ENCODE measurements around the gene GUCY1A2. TPM values are rescaled to one million over a fixed set of nuclear protein-coding genes. Genes with fewer than 3 reads are reported as not detected.

Gene GUCY1A2
- total RNA-seq, 1 donor from 2014 or later, result 17.8 TPM

DNA sequence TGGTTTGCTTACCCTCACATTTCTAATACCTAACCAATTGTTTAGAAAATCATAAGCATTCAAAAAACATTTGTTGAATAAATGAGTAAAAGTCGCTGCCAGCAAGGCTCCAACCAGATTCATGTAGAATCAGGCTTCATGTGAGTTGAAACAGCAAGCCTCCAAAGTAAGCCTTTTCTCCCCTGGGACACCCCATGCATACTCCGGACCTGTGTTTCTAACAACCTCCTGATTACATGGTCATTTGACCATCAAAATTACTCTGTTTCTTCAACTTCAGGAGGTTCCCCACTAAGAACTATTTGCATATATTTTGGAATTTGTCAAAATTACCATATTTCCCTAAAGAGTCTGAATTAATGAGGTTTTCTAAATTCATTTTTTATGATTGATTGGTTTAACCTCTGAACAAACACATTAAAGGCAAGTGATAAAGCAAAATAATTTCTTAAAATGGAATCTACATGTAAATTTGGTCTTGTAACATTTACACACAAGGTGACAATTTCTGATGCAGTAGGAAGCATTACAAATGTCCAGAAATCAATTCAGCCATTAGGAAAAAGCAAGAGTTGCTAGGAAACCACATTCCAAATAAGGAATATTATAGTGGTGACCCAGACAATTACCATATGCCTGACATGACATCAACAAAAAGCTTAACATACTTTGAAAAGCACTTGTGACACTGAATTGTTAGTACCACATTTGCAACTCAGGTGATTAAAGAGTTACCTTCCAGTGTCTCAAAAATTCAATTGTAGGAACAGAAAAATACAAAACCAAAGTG lies 252.6 kb downstream of the GUCY1A2 start:
- Mint-ChIP-seq H3K9me3 (ENCODE audit: unreplicated experiment) (no peaks in the 10 kb centered on the region), H3K27me3 (ENCODE audit: low read depth, unreplicated experiment) (no peaks in the 10 kb centered on the region), H3K27ac (ENCODE audit: unreplicated experiment) (no peak overlapping the region), H3K36me3 (ENCODE audit: low read depth, unreplicated experiment) (no peaks in the 10 kb centered on the region), H3K4me3 (ENCODE audit: unreplicated experiment) (no peak overlapping the region), H3K4me1 (ENCODE audit: low read depth, unreplicated experiment) (no peaks in the 10 kb centered on the region)
- no peaks in the 10 kb centered on the region for H3K4me1 ChIP-seq (ENCODE audit: insufficient read depth, low read length)
- no peak overlapping the region for H3K4me2 ChIP-seq (ENCODE audit: low read length)
- DNase-seq (ENCODE audit: low read depth) (peak; percentile 2), FAIRE-seq (no peak)
- H3K4me3 ChIP-seq (ENCODE audit: insufficient read depth, low read depth, low read length), result no peak overlapping the region
- H3K79me2 ChIP-seq (ENCODE audit: insufficient read depth, low read length), result no peaks in the 10 kb centered on the region
- no peaks in the 10 kb centered on the region for H3K9me3 ChIP-seq (ENCODE audit: insufficient read depth, low read depth, low read length)
- no peaks in the 10 kb centered on the region for H3K36me3 ChIP-seq (ENCODE audit: insufficient read depth, low read length)
- no peak overlapping the region for H2AFZ ChIP-seq (ENCODE audit: low read depth, low read length)
- TF ChIP-seq, protein P1, sequence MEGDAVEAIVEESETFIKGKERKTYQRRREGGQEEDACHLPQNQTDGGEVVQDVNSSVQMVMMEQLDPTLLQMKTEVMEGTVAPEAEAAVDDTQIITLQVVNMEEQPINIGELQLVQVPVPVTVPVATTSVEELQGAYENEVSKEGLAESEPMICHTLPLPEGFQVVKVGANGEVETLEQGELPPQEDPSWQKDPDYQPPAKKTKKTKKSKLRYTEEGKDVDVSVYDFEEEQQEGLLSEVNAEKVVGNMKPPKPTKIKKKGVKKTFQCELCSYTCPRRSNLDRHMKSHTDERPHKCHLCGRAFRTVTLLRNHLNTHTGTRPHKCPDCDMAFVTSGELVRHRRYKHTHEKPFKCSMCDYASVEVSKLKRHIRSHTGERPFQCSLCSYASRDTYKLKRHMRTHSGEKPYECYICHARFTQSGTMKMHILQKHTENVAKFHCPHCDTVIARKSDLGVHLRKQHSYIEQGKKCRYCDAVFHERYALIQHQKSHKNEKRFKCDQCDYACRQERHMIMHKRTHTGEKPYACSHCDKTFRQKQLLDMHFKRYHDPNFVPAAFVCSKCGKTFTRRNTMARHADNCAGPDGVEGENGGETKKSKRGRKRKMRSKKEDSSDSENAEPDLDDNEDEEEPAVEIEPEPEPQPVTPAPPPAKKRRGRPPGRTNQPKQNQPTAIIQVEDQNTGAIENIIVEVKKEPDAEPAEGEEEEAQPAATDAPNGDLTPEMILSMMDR (IDR thresholded peaks at IDR 0.05; ENCODE audit: insufficient read depth, low read depth, low read length), result no peak
- no peak for TF ChIP-seq EZH2 (IDR thresholded peaks at IDR 0.05; ENCODE audit: insufficient read depth, low read length)
- no peaks in the 10 kb centered on the region for H4K20me1 ChIP-seq (ENCODE audit: insufficient read depth, low read length)
- H3K27me3 ChIP-seq (ENCODE audit: insufficient read depth, low read length), result no peaks in the 10 kb centered on the region
- no peak overlapping the region for H3K27ac ChIP-seq (ENCODE audit: low read depth, low read length)
- no peak overlapping the region for H3K9ac ChIP-seq (ENCODE audit: low read length)

DNA sequence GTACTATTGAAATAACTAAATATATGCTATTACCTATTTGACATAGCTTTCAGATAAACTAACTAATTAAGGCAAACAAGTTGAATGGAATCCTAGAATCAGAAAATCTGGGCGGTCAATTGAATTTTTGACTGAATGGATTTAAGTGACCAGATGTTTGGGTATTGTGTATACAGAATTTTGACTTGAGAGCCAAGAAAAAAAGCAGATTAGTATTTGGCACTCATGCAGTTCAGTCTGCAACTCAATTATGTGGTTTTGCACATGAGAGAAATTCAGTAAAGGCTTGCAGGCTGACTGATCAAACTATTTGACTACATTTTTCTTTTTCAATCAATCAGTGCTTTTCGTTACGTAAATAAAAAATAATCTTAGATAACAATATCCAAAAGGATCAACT lies 254.8 kb downstream of the GUCY1A2 start:
- no peaks in the 10 kb centered on the region for H3K9me3 Mint-ChIP-seq (ENCODE audit: unreplicated experiment)
- no peak for FAIRE-seq
- no peaks in the 10 kb centered on the region for H3K27me3 Mint-ChIP-seq (ENCODE audit: low read depth, unreplicated experiment)
- peaks cover under 1% of the 10 kb centered on the region for H3K36me3 Mint-ChIP-seq (ENCODE audit: low read depth, unreplicated experiment)
- no peak overlapping the region for H3K4me3 Mint-ChIP-seq (ENCODE audit: unreplicated experiment)
- Histone ChIP-seq H4K20me1 (ENCODE audit: insufficient read depth, low read length) (no peaks in the 10 kb centered on the region), H3K4me2 (ENCODE audit: low read length) (no peak overlapping the region), H3K36me3 (ENCODE audit: insufficient read depth, low read length) (no peaks in the 10 kb centered on the region), H3K4me1 (ENCODE audit: insufficient read depth, low read length) (no peaks in the 10 kb centered on the region), H3K9me3 (ENCODE audit: insufficient read depth, low read depth, low read length) (no peaks in the 10 kb centered on the region), H2AFZ (ENCODE audit: low read depth, low read length) (no peak overlapping the region), H3K9ac (ENCODE audit: low read length) (no peak overlapping the region), H3K27ac (ENCODE audit: low read depth, low read length) (no peak overlapping the region), H3K4me3 (ENCODE audit: insufficient read depth, low read depth, low read length) (no peak overlapping the region), H3K27me3 (ENCODE audit: insufficient read depth, low read length) (no peaks in the 10 kb centered on the region), H3K79me2 (ENCODE audit: insufficient read depth, low read length) (no peaks in the 10 kb centered on the region)
- no peaks in the 10 kb centered on the region for H3K4me1 Mint-ChIP-seq (ENCODE audit: low read depth, unreplicated experiment)
- peak; percentile 7 for DNase-seq (ENCODE audit: low read depth)
- H3K27ac Mint-ChIP-seq (ENCODE audit: unreplicated experiment), result no peak overlapping the region
- TF ChIP-seq, protein P1 (IDR thresholded peaks at IDR 0.05; ENCODE audit: insufficient read depth, low read depth, low read length), result no peak
- TF ChIP-seq EZH2 (IDR thresholded peaks at IDR 0.05; ENCODE audit: insufficient read depth, low read length), result no peak

DNA sequence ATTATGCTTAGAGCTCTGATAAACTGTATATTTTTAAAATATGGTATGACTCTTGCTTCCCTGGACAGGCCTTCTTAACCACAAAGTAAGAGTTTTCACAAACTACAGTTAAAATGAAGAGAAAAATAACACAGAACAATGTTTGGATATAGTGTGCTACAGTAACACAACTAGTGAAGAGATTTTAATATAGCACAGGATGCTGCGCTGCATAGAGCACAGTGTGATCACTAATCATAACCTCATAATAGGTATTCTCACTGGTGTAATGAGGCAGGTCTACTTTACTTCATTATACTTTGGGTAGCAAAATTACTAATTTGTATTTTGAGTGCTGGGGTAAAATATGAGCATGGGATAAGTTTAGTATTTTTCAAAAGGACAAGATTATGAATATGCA lies 256.5 kb downstream of the GUCY1A2 start:
- H3K9ac ChIP-seq (ENCODE audit: low read length), result no peak overlapping the region
- H3K36me3 Mint-ChIP-seq (ENCODE audit: low read depth, unreplicated experiment), result peaks cover 13% of the 10 kb centered on the region
- no peaks in the 10 kb centered on the region for H3K4me1 Mint-ChIP-seq (ENCODE audit: low read depth, unreplicated experiment)
- H3K9me3 Mint-ChIP-seq (ENCODE audit: unreplicated experiment), result peaks cover 3% of the 10 kb centered on the region
- H3K4me3 ChIP-seq (ENCODE audit: insufficient read depth, low read depth, low read length), result no peak overlapping the region
- no peaks in the 10 kb centered on the region for H3K9me3 ChIP-seq (ENCODE audit: insufficient read depth, low read depth, low read length)
- no peaks in the 10 kb centered on the region for H3K79me2 ChIP-seq (ENCODE audit: insufficient read depth, low read length)
- no peaks in the 10 kb centered on the region for H3K27me3 Mint-ChIP-seq (ENCODE audit: low read depth, unreplicated experiment)
- DNase-seq (ENCODE audit: low read depth), result no peak
- H4K20me1 ChIP-seq (ENCODE audit: insufficient read depth, low read length), result no peaks in the 10 kb centered on the region
- H3K27ac Mint-ChIP-seq (ENCODE audit: unreplicated experiment), result no peak overlapping the region
- no peak overlapping the region for H2AFZ ChIP-seq (ENCODE audit: low read depth, low read length)
- no peak overlapping the region for H3K4me3 Mint-ChIP-seq (ENCODE audit: unreplicated experiment)
- H3K27ac ChIP-seq (ENCODE audit: low read depth, low read length), result no peak overlapping the region
- TF ChIP-seq EZH2 (IDR thresholded peaks at IDR 0.05; ENCODE audit: insufficient read depth, low read length), result no peak
- TF ChIP-seq, protein P1 (IDR thresholded peaks at IDR 0.05; ENCODE audit: insufficient read depth, low read depth, low read length), result no peak
- H3K36me3 ChIP-seq (ENCODE audit: insufficient read depth, low read length), result no peaks in the 10 kb centered on the region
- FAIRE-seq, result no peak
- no peak overlapping the region for H3K4me2 ChIP-seq (ENCODE audit: low read length)
- no peaks in the 10 kb centered on the region for H3K4me1 ChIP-seq (ENCODE audit: insufficient read depth, low read length)
- H3K27me3 ChIP-seq (ENCODE audit: insufficient read depth, low read length), result no peaks in the 10 kb centered on the region

All from astrocyte (in vitro differentiated cells and primary cell).